Ovary (tissue), 9 donors: ENCODE data around the gene TNPO1. TPM values are rescaled to one million over a fixed set of nuclear protein-coding genes. Genes with fewer than 3 reads are reported as not detected.

Source experiments
- DNase-seq, 5 donors: peaks; one replicate each; pipeline ENCODE4 v3.0.0-alpha.2; 2019 to 2020
- H3K27ac ChIP-seq, 2 donors: fragments of 200-600 bp; one replicate each; pipeline versions ENCODE4 v1.5.1 to v1.8.0; 2019 to 2022
- H3K27me3 ChIP-seq: fragments of 200-600 bp; one replicate; pipeline ENCODE4 v1.8.0; 2022
- H3K36me3 ChIP-seq: fragments of 200-600 bp; sonication (generic); one replicate; pipeline ENCODE4 v1.5.1; 2019
- H3K4me1 ChIP-seq: one replicate; pipeline ENCODE4 v1.8.1; 2013; ENCODE audit warnings: mild to moderate bottlenecking, moderate library complexity; ENCODE audit not compliant: insufficient read depth
- H3K4me3 ChIP-seq: fragments of 200-600 bp; sonication (generic); one replicate; pipeline ENCODE4 v1.5.1; 2017
- H3K9me3 ChIP-seq, 2 donors: fragments of 200-600 bp in 1 of 2; sonication (generic) in 1 of 2; one replicate each; pipeline versions ENCODE4 v1.5.1 to v1.8.1; 2013 to 2019; ENCODE audit warnings: mild to moderate bottlenecking in 1 of 2, moderate library complexity in 1 of 2
- CTCF ChIP-seq, 3 donors: fragments of 450-650 bp in 2 of 3; fragments of 200-600 bp in 1 of 3; IDR thresholded peaks; one replicate each; pipeline versions ENCODE4 v1.5.1 to v1.8.0; 2016 to 2022; ENCODE audit warnings: antibody characterized with exemption in 3 of 3, mild to moderate bottlenecking in 1 of 3
- EP300 ChIP-seq: sonication (generic); formaldehyde crosslinking; IDR thresholded peaks from one replicate; pipeline ENCODE4 v1.6.1; 2017; ENCODE audit warnings: antibody characterized with exemption
- POLR2A ChIP-seq: fragments of 450-650 bp; IDR thresholded peaks from one replicate; pipeline ENCODE4 v1.6.1; 2017; ENCODE audit warnings: antibody characterized with exemption, mild to moderate bottlenecking, moderate library complexity
- WGBS, 3 donors: extraction: QIAGEN DNeasy Blood & Tissue Kit in 1 of 3; methylation state at CpG; one replicate each; pipeline versions ENCODE4 v1.1.5 to v1.1.7; 2013 to 2017; 5-methylcytosine and 5-hydroxymethylcytosine counted together
- intact Hi-C, 4 donors: fragments of 100-400 bp; cut with DNase I; formaldehyde crosslinking; loops; one replicate each; pipeline versions ENCODE4 v1.11.0 to v1.15.1; 2022 to 2023
- microRNA-seq, 3 donors: library from miRNA; unstranded; fragments of <30 nt; microRNA quantifications; one replicate each; pipeline versions ENCODE4 to v1.2.0, GENCODE V29; 2019 to 2020
- polyA plus RNA-seq, 2 donors: library from polyadenylated mRNA; stranded (reverse); fragments of 200-250 nt in 1 of 2; fragments of 350-450 nt in 1 of 2; fragmentation: Illumina TruSeq in 1 of 2; extraction: RNeasy Lipid Tissue Mini Kit (QIAGEN cat#74804) in 1 of 2; gene quantifications; one replicate each; pipeline ENCODE4 v1.2.3, GENCODE V29; 2013 to 2014
- small RNA-seq: library from RNA; depleted of rRNA; stranded (forward); fragments of <200 nt; gene quantifications from one replicate; pipeline ENCODE3, GENCODE V24; 2016
- total RNA-seq, 7 donors: library from RNA; depleted of rRNA in 2 of 7; stranded (reverse); fragments of >200 nt in 2 of 7; fragmentation: NEBNext Ultra II Directional in 3 of 7; extraction: Animal tissue kit (Norgen Biotek cat#: 25700) in 3 of 7; gene quantifications; one replicate each; pipeline versions ENCODE4 v1.1.0 to v1.2.4, GENCODE V29; 2016 to 2023
- donor health status: DM: no; HTN: no; CAD: no; lungs with moderate emphysema.
- donor health status: DM: no; HTN: no; CAD: no.
- donor health status: Bipolar disorder and iron deficiency.
- donor health status: DM: yes; HTN: yes; CAD: no.
- donor health status: DM: no; HTN: no; CAD: no.
- donor health status: DM: yes; HTN: yes; CAD: no.

The TNPO1 gene
- total and polyA plus RNA-seq, 9 donors, result 14.9 to 99.3 (median 61.8) TPM

GRCh38 chr5:72959257-72959656 is 142.8 kb downstream of the TNPO1 start:
- 86 to 96% (median 93%) methylated on average over 1 of the region's 1 CpG for WGBS, 3 donors
- TF ChIP-seq POLR2A (no peak), EP300 (no peak), CTCF (IDR thresholded peaks at IDR 0.05) (no peak)
- H3K4me1 ChIP-seq, result peaks cover 6% of the 10 kb centered on the region
- intact Hi-C loops, result loop anchor here in 1 of 4 donors (10.0 kb wide), 1 partner anchor 144 kb away; the partner anchor contains the start of gene TNPO1
- DNase-seq, result no peak
- H3K27ac ChIP-seq, result no peak overlapping the region
- H3K27me3 ChIP-seq, result no peaks in the 10 kb centered on the region
- no peaks in the 10 kb centered on the region for H3K9me3 ChIP-seq
- no peak overlapping the region for H3K4me3 ChIP-seq
- H3K36me3 ChIP-seq, result no peaks in the 10 kb centered on the region

Small RNA genes lying within 50 kb of the gene (microRNA-seq; reads per million reads assigned to microRNA genes)
- gene MIR4804, result 0 to 0.95 (median 0.71) reads per million in 3 donors

Small RNA genes lying within 50 kb of the gene (small RNA-seq; reads per million reads assigned to genes)
- gene MIR4804 (not detected), gene RF00019 (not detected)

Other genes starting within 250 kb of the TNPO1 start
- gene FCHO2, start 139.4 kb downstream of the TNPO1 start, total RNA-seq, result 10 to 100 TPM; 25.2 to 34.4 (median 26.1) TPM
- 10 to 100 TPM; 12.1 to 15.4 TPM for gene FCHO2, start 139.4 kb downstream of the TNPO1 start, polyA plus RNA-seq